Calu3 (cell line): ENCODE measurements around the gene CHSY1. TPM values are rescaled to one million over a fixed set of nuclear protein-coding genes. Genes with fewer than 3 reads are reported as not detected.

Experiments used
- BruUV-seq: library from RNA; stranded (reverse); fragments of 400-500 nt; replicated peaks from 2 replicates; lab custom pipeline; 2021; lab: Mats Ljungman, UMichigan
- CTCF ChIA-PET: fragments of 300-600 bp; sonication (Branson Sonifier 250); formaldehyde crosslinking; loops from one replicate; lab custom pipeline; 2022; ENCODE audit warnings: antibody characterized with exemption; lab: Charles Lee
- DNase-seq: peaks from one replicate; pipeline ENCODE4 v3.0.0; 2022
- H3K27ac Mint-ChIP-seq: one replicate; pipeline ENCODE4 v1.8.0; 2022; ENCODE audit warnings: mixed read lengths; ENCODE audit not compliant: unreplicated experiment
- H3K27me3 Mint-ChIP-seq: one replicate; pipeline ENCODE4 v1.8.0; 2022; ENCODE audit warnings: mixed read lengths; ENCODE audit not compliant: unreplicated experiment
- H3K36me3 Mint-ChIP-seq: one replicate; pipeline ENCODE4 v1.8.0; 2022; ENCODE audit warnings: mild to moderate bottlenecking, moderate library complexity, mixed read lengths; ENCODE audit not compliant: insufficient read depth, unreplicated experiment
- H3K4me1 Mint-ChIP-seq: one replicate; pipeline ENCODE4 v1.8.0; 2022; ENCODE audit warnings: mild to moderate bottlenecking, low read depth, mixed read lengths; ENCODE audit not compliant: unreplicated experiment
- H3K4me3 Mint-ChIP-seq: one replicate; pipeline ENCODE4 v1.8.0; 2022; ENCODE audit warnings: mild to moderate bottlenecking, low read depth, moderate library complexity, mixed read lengths; ENCODE audit not compliant: unreplicated experiment
- H3K9me3 Mint-ChIP-seq: one replicate; pipeline ENCODE4 v1.8.0; 2022; ENCODE audit warnings: low read depth, mixed read lengths; ENCODE audit not compliant: unreplicated experiment
- intact Hi-C: fragments of 100-400 bp; cut with micrococcal nuclease; formaldehyde crosslinking; loops from one replicate; pipeline ENCODE4 v1.10.0; 2022; ENCODE audit not compliant: unreplicated experiment
- total RNA-seq: library from RNA; stranded (reverse); gene quantifications from 2 replicates; pipeline ENCODE4 v1.2.3, GENCODE V29; 2022
- TF ChIP-seq, protein P1 (sequence below): fragments of 200-600 bp; IDR thresholded peaks from one replicate; pipeline ENCODE4 v1.8.0; 2022; ENCODE audit warnings: antibody characterized with exemption; ENCODE audit not compliant: unreplicated experiment

CHSY1 gene
- total RNA-seq, 1 experiment from 2014 or later = 25.0 TPM

DNA sequence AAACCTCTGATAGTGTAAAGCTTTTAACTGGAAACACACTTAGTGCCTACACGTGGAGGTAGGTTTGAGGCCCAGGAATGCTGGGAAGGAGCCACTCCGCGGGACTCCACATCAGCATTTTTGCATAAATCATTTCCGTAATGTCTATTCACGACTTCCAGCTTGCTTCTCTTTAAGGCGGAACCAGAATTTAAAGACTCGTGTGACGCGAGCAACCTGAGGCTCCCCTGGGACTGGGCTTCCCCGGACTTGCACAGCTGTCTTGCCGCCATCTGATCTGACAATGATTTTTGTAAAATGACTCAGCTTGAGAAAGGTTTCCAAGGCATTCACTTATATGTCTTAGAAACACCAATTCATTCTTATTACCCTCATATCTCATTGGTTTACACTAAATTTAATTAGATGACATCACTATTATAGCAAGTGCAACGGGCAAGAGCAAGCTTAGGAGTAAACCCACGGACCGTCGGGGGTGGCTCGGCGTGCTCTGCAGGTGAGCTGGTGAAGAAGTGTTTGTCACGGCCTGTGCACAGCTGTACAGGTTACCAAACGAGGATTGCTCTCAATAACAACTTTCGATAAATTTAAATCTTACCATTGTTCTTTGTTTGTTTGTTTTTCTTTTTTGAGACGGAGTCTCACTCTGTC is 95.2 kb downstream of the CHSY1 start:
- intact Hi-C loops = no loop called here
- CTCF ChIA-PET = interaction anchor here (1.7 kb wide), 1 partner anchor 17 kb away, joined by 8 read pairs; no protein-coding TSS in a partner anchor
- H3K36me3 Mint-ChIP-seq = no peaks in the 10 kb centered on the region
- H3K4me1 Mint-ChIP-seq = no peaks in the 10 kb centered on the region
- TF ChIP-seq, protein P1, sequence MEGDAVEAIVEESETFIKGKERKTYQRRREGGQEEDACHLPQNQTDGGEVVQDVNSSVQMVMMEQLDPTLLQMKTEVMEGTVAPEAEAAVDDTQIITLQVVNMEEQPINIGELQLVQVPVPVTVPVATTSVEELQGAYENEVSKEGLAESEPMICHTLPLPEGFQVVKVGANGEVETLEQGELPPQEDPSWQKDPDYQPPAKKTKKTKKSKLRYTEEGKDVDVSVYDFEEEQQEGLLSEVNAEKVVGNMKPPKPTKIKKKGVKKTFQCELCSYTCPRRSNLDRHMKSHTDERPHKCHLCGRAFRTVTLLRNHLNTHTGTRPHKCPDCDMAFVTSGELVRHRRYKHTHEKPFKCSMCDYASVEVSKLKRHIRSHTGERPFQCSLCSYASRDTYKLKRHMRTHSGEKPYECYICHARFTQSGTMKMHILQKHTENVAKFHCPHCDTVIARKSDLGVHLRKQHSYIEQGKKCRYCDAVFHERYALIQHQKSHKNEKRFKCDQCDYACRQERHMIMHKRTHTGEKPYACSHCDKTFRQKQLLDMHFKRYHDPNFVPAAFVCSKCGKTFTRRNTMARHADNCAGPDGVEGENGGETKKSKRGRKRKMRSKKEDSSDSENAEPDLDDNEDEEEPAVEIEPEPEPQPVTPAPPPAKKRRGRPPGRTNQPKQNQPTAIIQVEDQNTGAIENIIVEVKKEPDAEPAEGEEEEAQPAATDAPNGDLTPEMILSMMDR = no peak
- H3K4me3 Mint-ChIP-seq = no peak overlapping the region
- no peak for DNase-seq
- no peaks in the 10 kb centered on the region for H3K9me3 Mint-ChIP-seq
- H3K27ac Mint-ChIP-seq = no peak overlapping the region
- no peaks in the 10 kb centered on the region for H3K27me3 Mint-ChIP-seq
- no TSS peak for BruUV-seq

GRCh38 chr15:101156061-101156460 is 95.8 kb downstream of the CHSY1 start:
- TF ChIP-seq, protein P1 = no peak
- DNase-seq = no peak
- H3K27ac Mint-ChIP-seq = no peak overlapping the region
- H3K36me3 Mint-ChIP-seq = no peaks in the 10 kb centered on the region
- CTCF ChIA-PET = interaction anchor here (1.7 kb wide), 1 partner anchor 17 kb away, joined by 8 read pairs; no protein-coding TSS in a partner anchor
- intact Hi-C loops = no loop called here
- no peaks in the 10 kb centered on the region for H3K9me3 Mint-ChIP-seq
- no peak overlapping the region for H3K4me3 Mint-ChIP-seq
- no peaks in the 10 kb centered on the region for H3K27me3 Mint-ChIP-seq
- BruUV-seq = no TSS peak
- H3K4me1 Mint-ChIP-seq = no peaks in the 10 kb centered on the region

- no TSS peak for BruUV-seq
- H3K4me1 Mint-ChIP-seq = no peaks in the 10 kb centered on the region
These were observed 97.8 kb downstream of the CHSY1 start for GRCh38 chr15:101153801-101154656.

GRCh38 chr15:101152914-101153313 is 98.9 kb downstream of the CHSY1 start:
- H3K4me3 Mint-ChIP-seq = no peak overlapping the region
- no peaks in the 10 kb centered on the region for H3K9me3 Mint-ChIP-seq
- peak; percentile 19 for DNase-seq
- H3K4me1 Mint-ChIP-seq = no peaks in the 10 kb centered on the region
- TF ChIP-seq, protein P1 = peak; percentile 52
- intact Hi-C loops = no loop called here
- CTCF ChIA-PET = interaction anchor here (0.6 to 1.0 kb wide), 2 partner anchors 12 to 502 kb away, joined by 3 to 5 read pairs; no protein-coding TSS in a partner anchor
- no TSS peak for BruUV-seq
- no peaks in the 10 kb centered on the region for H3K27me3 Mint-ChIP-seq
- no peak overlapping the region for H3K27ac Mint-ChIP-seq
- no peaks in the 10 kb centered on the region for H3K36me3 Mint-ChIP-seq

More at GRCh38 chr15:101153801-101154656, 97.8 kb downstream of the CHSY1 start:
- H3K4me3 Mint-ChIP-seq = no peak overlapping the region
- no peak overlapping the region for H3K27ac Mint-ChIP-seq
- no peaks in the 10 kb centered on the region for H3K9me3 Mint-ChIP-seq
- TF ChIP-seq, protein P1 = no peak
- DNase-seq = no peak
- CTCF ChIA-PET = interaction anchor here (0.9 kb wide), 1 partner anchor 27 kb away, joined by 10 read pairs; no protein-coding TSS in a partner anchor
- no peaks in the 10 kb centered on the region for H3K27me3 Mint-ChIP-seq
- H3K36me3 Mint-ChIP-seq = no peaks in the 10 kb centered on the region
- intact Hi-C loops = no loop called here
